CD1c-positive myeloid dendritic cell (primary cell): Measurements from ENCODE around the gene USP24.

Experiments used
- DNase-seq: peaks from one replicate; pipeline ENCODE4 v3.0.0-alpha.2; 2016; ENCODE audit errors: extremely low spot score

The USP24 gene

DNA sequence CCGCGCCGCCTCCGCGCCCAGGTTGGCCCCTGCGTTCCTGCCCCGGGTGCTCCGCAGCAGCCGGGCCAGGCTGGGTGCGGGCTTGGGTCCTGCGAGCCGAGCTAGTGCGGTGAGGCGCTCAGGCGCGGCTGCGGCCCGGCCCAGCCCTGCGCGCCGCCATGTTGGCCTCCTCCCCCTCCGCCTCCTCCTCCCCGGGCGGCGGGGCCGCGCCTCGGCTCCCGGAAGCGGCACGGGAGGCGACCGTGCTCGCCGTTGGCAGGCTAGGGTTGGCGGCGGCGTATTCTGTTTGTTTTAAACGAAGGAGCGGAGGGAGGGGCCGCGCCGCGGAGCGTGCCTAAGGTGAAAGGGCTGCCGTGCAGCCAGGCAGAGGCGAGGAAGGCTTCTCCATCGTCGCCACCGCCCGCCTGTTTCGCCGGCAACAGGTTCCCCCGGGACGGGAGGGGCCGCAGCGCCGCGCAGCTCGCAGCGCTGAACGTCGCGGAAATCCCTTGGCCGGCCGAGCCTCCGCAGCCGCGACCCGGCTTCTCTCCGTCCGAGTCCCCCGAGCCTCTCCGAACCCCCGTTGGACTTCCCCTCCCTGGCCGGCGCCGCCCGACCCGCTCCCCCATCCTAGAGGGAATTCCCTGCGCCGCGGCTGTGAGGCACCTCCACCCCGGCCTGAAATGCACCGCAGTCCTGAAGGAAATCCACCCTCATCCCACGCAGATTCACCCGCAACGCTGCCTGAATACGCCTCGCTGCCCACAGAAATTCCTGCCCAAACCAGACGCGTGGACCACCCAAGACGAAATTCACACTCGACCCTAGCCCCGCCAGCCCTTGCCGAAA, at the start of gene USP24:
Gene USP24, minus strand, starts transcription at position 171 of the 828 bp plus-strand sequence. CDS start 251 bp downstream, outside the sequence.
- peak; percentile 86 for DNase-seq

DNA sequence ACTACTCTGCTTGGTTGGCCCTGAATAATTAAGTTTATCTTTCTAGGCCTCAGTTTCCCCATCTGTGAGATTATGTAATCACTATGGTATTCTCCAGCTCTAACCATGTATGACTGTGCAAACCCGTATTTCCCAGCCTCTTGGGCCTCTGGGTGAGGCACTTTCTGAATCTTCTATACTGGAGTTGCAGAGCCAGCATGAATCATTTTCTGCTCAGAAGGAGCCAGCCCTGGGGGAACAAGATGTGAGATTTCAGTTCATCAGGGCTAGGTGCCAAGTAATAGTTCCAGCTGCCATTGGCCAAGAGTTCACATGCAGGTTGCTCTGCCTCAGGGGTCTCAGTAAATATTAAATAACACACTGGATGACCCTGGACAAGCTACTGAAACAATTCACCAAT, 47.7 kb upstream of the USP24 start:
- no peak for DNase-seq

- no peak for DNase-seq
These were observed 44.9 kb upstream of the USP24 start for GRCh38 chr1:55259911-55260609.

DNA sequence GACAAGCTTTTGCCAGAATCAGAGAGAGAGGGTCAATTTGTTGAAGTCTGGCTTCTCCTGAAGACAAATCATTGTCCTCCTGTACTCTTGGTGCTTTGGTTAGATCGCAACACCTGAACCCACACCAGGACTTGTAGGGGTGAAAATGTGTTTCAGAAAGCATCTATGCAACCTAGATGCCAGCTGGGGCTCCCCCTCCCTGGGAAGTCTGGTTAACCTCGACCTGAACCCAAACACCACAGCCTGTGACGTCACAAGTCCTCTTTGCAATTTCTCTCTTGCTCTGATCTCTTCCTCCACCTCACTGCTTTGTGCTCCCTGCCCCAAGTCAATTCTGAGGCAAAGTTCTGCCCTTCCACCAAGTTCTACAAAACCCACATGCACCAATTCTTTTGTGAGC, 42.8 kb upstream of the USP24 start:
- DNase-seq: peak; percentile 41

DNA sequence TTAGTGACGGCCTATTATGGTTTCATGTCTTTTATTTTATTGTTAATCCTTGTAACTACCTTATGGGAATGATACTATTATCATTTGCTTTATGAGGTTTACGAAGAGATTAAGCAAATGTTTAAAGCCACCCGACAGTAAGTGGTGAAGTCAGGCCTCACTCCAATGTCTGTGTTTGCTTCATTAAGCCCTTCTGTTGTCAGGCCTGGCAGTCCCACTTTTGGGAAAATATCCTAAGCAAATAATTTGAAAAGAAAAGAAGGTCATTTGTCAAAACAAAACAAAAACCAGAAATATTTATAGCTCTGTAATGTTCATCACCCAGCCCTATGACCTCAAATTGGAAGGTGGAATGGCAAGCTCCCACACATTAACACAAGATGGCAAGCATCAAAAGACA, 40.7 kb upstream of the USP24 start:
- DNase-seq: no peak

DNA sequence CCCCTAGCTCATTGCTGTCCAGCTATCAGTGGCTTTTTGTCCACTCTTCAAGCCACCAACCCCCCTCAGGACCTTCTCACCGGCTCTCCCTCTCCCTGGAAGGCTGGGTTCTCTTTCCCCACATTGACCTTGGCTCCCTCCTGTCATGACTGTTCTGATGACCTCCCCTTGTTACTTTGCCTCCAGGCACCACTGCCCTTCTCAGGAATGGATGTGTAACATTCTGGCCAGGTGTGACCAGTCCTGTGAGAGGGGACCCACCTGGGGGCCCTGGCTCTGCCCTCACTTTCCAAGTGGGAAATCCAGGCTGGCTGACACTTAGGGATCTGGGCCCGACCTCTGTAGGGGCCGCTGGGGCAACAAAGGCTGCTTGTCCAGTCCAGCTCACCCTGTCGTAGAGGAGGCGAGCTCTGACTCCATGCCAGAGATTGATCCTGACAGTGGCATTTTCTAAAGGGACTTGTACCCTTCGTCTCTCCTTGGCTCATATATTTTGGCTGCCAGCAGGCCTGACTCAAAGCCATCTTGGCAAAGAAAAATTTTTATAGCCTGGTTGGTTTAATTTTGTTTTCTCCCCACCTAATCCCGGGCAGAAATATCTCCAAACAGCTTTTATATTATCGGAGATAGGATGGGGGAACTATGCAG, 37.9 kb upstream of the USP24 start:
- no peak for DNase-seq

DNA sequence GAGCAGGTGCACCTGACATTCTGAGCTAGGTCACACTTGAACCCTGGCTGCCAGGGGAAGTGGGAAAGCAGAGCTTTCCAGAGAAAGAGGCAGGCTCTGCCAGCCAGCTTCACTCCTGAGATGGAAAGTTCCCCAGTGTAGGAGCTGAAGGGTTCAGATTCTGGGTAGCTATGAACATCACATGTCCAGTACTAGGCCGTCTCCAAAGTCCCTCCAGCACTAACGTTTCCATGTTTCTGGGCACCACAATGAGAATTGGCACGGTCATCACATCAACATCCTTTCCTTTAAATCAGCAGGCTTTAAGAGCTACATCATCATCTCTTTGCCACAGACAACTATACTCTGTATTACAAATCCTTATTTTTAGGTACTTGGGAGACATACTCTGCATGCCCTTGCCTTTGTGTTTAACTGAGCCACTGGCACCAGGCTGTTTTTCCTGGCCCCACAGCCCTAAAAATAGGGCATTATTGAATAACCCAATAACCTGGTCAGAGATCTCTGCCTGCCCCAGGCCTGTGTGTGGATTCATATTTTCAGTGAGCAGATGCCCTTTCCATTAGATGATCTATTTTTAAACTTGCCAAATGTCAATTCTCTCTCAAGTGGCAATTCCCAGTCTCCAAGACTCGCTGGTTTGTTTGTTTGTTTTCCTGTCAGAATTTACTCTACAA, 35.4 kb upstream of the USP24 start:
- no peak for DNase-seq

DNA sequence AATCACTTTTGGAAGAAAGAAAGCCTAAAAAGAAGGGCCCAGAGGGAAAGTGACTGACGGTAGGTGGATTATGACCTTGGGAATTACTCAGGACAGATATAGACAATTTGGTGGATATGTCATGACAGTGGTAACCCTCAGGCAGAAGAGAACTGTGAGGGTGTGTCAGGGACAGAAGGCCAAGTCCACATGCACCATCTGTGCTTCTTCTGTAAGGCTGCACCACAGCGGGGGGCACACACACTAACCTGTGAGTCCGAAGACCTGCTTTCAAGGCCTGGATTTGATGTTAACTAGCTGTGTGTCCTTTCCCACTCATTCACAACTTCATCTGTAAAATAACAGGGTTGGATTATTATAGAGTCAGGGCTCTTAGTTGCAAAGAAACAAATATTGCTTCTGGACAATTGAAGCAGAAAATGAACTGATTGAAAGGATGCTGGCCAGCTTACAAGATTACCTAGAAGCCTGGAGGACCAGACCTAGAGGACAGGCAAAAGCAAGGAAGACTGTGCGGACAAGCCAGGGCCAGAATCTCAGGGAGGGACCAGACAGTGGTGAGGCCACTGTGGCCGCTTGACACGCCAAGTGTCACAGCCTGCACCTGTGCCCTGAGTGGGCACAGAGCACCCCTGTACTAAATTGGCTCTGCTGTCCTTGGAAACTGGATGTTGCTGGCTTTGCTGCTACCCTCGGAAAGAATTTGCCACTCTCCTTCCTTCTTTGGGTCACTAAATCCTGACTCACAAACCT, 34.7 kb upstream of the USP24 start:
- DNase-seq: no peak

DNA sequence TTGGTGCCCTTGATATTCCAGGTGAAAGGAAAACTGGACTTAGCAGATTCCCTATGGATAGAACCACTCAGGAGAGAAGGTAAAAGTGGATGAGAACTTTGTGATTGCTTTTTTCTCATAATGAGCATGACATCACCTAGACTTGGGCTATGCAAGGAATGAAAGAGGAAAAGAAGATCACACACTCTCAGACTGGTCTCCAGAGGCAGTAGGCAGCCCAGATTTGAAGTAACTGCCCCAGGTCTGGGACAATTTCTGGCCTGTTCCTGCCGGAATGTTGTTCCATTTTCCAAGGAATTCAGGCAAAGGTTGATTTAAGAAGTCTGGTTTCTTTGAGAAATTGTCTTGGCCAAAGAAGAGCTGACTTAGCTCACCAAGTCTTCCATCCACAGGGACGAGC, 31.7 kb upstream of the USP24 start:
- DNase-seq: no peak

DNA sequence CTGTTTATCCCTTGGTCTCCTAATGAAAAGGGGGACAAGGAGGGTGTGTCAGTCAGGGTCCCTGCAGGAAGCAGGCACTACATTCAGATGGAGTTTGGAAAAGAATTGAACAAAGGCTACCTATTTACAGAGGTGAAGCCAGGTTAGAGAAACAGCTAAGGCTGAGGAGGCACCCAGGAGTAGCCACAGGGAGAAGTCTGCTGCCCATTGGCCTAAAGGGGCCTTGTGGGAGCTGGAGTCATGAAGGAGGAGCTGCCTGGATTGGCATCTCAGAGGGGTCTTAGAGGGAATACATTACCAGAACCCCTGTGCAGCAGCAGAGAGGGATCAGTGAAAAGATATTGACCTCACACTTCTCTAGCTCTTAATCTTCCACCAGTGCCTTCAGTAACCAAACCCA, 31.2 kb upstream of the USP24 start:
- DNase-seq: no peak

GRCh38 chr1:55245781-55246180, 30.6 kb upstream of the USP24 start:
- no peak for DNase-seq

- peak; percentile 76 for DNase-seq
These were observed 29.4 kb upstream of the USP24 start for GRCh38 chr1:55244476-55245099.

DNA sequence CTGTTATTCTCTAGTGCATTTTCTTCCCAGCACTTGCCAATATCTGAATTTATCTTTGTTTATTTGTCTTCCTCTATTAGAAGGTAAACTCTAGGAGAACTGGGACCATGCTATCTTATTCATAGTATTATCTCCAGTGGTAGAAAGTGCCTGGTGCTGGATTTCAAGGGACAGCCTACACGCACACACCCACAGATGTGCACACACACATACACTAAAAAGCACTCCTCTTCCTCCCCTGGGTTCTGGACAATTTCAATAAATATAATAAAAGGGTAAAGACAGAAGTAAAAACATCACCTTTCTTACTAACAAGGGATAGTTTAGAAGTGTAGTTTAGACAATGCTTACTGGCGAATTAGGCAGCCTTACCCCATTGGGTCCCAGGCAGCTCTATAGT, 28.5 kb upstream of the USP24 start:
- no peak for DNase-seq

DNA sequence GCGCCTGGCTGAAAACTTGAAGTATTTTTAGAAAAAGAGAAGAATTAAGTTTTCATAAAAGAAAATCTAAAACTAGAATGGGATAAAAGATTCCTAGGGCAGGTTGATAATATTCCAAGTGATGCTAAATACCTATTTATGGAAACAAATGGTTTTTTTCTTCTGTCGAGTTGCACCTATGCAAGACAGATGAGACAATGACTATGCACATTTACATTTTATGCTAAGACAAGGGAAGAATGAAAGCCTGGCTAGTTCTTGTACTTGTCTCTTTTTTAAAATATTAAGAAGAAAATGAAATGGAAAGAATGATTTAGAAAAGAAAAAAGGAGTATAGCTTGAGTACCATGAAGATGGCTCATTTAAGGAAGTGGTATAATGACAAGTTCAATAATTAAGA, 24.4 kb upstream of the USP24 start:
- DNase-seq: no peak

DNA sequence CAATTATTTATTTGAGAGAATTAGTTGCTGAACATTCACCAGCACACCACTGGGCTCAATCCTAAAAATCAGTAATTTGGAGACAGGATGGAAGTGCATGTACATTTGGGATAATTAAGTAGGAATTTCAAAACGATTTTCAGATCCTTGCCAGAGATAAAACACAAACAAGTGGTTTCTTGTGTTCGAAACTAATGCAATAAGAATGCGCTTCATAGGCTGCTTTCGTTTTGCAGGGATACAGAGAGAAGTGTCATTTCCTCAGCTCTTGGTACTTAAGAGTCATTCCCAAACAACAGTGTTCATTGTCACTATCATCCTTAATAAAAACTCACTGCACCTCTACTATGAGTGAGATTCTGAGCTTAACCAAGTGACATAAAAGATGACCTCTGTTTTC, 20.6 kb upstream of the USP24 start:
- no peak for DNase-seq

GRCh38 chr1:55234016-55234415, 18.9 kb upstream of the USP24 start:
- DNase-seq: no peak

DNA sequence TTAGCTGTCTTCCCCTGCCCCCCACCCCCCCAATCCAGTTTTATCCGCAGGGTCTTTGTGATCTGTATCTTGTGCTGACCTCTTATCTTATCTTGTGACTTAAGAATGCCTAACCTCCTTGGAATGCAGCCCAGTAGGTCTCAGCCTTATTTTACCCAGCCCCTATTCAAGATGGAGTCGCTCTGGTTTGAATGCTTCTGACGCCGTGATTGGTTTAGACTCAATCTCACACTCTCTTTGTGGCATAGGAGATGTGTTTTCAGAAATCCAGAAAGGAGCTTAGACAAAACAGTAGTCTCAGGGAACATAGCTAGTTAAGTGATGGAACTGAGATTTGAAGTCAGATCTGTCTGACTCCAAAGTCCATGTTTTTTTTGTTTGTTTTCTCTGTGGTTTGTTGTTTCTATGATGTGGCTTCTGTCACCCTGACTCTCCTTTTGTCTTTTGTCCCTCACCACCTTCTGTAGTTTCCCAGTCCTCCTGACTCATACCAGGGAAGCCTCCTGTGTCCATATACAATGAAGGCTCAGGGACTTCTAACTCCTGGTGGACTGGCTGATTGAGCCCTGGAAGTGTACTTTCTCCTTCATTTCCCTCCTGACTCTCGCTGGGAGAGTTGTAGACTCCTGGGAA, 18.1 kb upstream of the USP24 start:
- DNase-seq: no peak

GRCh38 chr1:55232448-55233144, 17.4 kb upstream of the USP24 start:
- DNase-seq: no peak

- peak; percentile 38 for DNase-seq
These were observed 16.6 kb upstream of the USP24 start for GRCh38 chr1:55231745-55232144.

DNA sequence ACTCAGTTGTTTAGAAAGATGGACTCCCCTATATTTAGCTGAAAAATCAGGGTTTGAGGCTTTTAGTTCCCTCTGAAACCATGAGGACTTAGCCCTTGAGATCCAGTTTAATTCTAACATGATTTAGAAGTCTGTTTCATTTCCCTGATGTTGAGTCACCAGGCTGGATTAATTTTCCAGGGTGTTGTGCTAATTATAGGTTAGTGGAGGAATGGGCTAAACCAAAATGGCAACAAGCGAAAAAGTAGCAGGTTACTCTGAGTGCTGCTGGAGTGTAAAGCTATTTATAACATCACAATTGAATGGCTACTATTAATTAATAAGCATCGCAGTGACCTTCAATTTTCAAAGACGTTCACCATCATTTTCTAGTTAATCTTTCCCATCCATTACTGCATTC, 15.5 kb upstream of the USP24 start:
- no peak for DNase-seq
